ENCODE measurements around the gene MRPL23. TPM values are rescaled to one million over a fixed set of nuclear protein-coding genes. Genes with fewer than 3 reads are reported as not detected.

Gene MRPL23
- total and polyA plus RNA-seq, 12 donors = 52.2 to 1,024 (median 184) TPM

GRCh38 chr11:1933416-1934334 lies 13.5 kb upstream of the MRPL23 start:
- Histone ChIP-seq H3K4me1 (replicated peaks in 1 of 2) (peaks cover 0 to 3% of the 10 kb centered on the region in 2 donors), H3K4me3 (no peak overlapping the region), H3K36me3 (replicated peaks in 1 of 2) (no peaks in the 10 kb centered on the region), H3K27me3 (no peaks in the 10 kb centered on the region), H3K27ac (no peak overlapping the region), H3K9me3 (replicated peaks in 1 of 3) (no peaks in the 10 kb centered on the region)
- DNase-seq = peak in 2 of 7 donors; percentile 10 to 11
- WGBS, 4 donors = 88 to 92% (median 90%) methylated on average over 17 to 18 of the region's 18 CpGs
- TF ChIP-seq CTCF (IDR thresholded peaks at IDR 0.05) (no peak), POLR2A (IDR thresholded peaks at IDR 0.05) (no peak)
- intact Hi-C loops (cut with DNase I) = loop anchor here in 1 of 2 donors (5.0 kb wide), 1 partner anchor 219 kb away; no protein-coding TSS in a partner anchor

GRCh38 chr11:1934335-1935155 lies 12.6 kb upstream of the MRPL23 start:
- no peak overlapping the region for H3K27ac ChIP-seq
- peak in 2 of 7 donors; percentile 9 to 12 for DNase-seq
- no peaks in the 10 kb centered on the region for H3K27me3 ChIP-seq
- no peaks in the 10 kb centered on the region for H3K9me3 ChIP-seq (replicated peaks in 1 of 3)
- peaks cover 0 to 3% of the 10 kb centered on the region in 2 donors for H3K4me1 ChIP-seq (replicated peaks in 1 of 2)
- TF ChIP-seq POLR2A (IDR thresholded peaks at IDR 0.05) (no peak), CTCF (IDR thresholded peaks at IDR 0.05) (no peak)
- no peak overlapping the region for H3K4me3 ChIP-seq
- H3K36me3 ChIP-seq (replicated peaks in 1 of 2) = no peaks in the 10 kb centered on the region
- intact Hi-C loops (cut with DNase I) = loop anchor here (1.0 to 5.0 kb wide), 2 partner anchors 20 to 218 kb away; no protein-coding TSS in a partner anchor
- WGBS, 4 donors = 75 to 83% (median 82%) methylated on average over 12 to 24 of the region's 24 CpGs

GRCh38 chr11:1935156-1936071 lies 11.7 kb upstream of the MRPL23 start:
- no peaks in the 10 kb centered on the region for H3K27me3 ChIP-seq
- TF ChIP-seq POLR2A (IDR thresholded peaks at IDR 0.05) (no peak), CTCF (IDR thresholded peaks at IDR 0.05) (no peak)
- peak in 2 of 7 donors; percentile 8 to 10 for DNase-seq
- H3K9me3 ChIP-seq (replicated peaks in 1 of 3) = no peaks in the 10 kb centered on the region
- peaks cover 0 to 3% of the 10 kb centered on the region in 2 donors for H3K4me1 ChIP-seq (replicated peaks in 1 of 2)
- H3K4me3 ChIP-seq = no peak overlapping the region
- intact Hi-C loops (cut with DNase I) = loop anchor here in 1 of 2 donors (1.0 kb wide), 1 partner anchor 21 kb away; no protein-coding TSS in a partner anchor
- no peaks in the 10 kb centered on the region for H3K36me3 ChIP-seq (replicated peaks in 1 of 2)
- 88 to 89% (median 89%) methylated on average over 7 to 33 of the region's 33 CpGs for WGBS, 4 donors
- no peak overlapping the region for H3K27ac ChIP-seq

All from adrenal gland (tissue), 12 donors.